Naive thymus-derived CD4-positive, alpha-beta T cell (primary cell): ENCODE data around the gene RAB31. TPM values are rescaled to one million over a fixed set of nuclear protein-coding genes. Genes with fewer than 3 reads are reported as not detected.

ENCODE experiments used
- ATAC-seq: fragments of 150-1000 bp; cut with Tn5 transposase; 2 replicates; pipeline ENCODE4 v1.10.0; 2021; ENCODE audit warnings: mild to moderate bottlenecking, moderate library complexity
- CTCF ChIA-PET: fragments of 350-600 bp; sonication (Branson Sonifier 250); formaldehyde crosslinking; loops from one replicate; lab custom pipeline; 2021; ENCODE audit warnings: antibody characterized with exemption; lab: Charles Lee
- POLR2A ChIA-PET: fragments of 350-600 bp; sonication (Branson Sonifier 250); formaldehyde crosslinking; loops from one replicate; lab custom pipeline; 2021; ENCODE audit warnings: antibody characterized with exemption, inconsistent platforms; lab: Charles Lee
- DNase-seq, 9 donors: peaks; one replicate each; pipeline versions ENCODE4 v3.0.0 to v3.0.0-alpha.2; 2020 to 2022; ENCODE audit warnings: mixed read lengths in 1 of 9
- H3K27ac ChIP-seq: one replicate; pipeline ENCODE4 v1.7.0; 2013; ENCODE audit warnings: mild to moderate bottlenecking, low read depth, low read length, moderate library complexity
- H3K27me3 ChIP-seq, 2 donors: one replicate each; pipeline ENCODE4 v1.7.0; 2013; ENCODE audit warnings: low read length in 2 of 2, mild to moderate bottlenecking in 2 of 2, moderate library complexity in 2 of 2; ENCODE audit not compliant: control insufficient read depth in 2 of 2, insufficient read depth in 2 of 2
- H3K36me3 ChIP-seq, 3 experiments: 1 replicate in 2 of 3; 2 replicates in 1 of 3; pipeline ENCODE4 v1.7.0; 2013; ENCODE audit warnings: low read length in 3 of 3, mild to moderate bottlenecking in 3 of 3, moderate library complexity in 1 of 3; ENCODE audit not compliant: insufficient read depth in 3 of 3, control insufficient read depth in 2 of 3
- H3K4me1 ChIP-seq, 2 donors: one replicate each; pipeline ENCODE4 v1.7.0; 2013; ENCODE audit warnings: low read length in 2 of 2, mild to moderate bottlenecking in 2 of 2, moderate library complexity in 1 of 2; ENCODE audit not compliant: control insufficient read depth in 2 of 2, insufficient read depth in 2 of 2
- H3K4me3 ChIP-seq: 2 replicates; pipeline ENCODE4 v1.7.0; 2013; ENCODE audit warnings: mild to moderate bottlenecking, low read length
- H3K9me3 ChIP-seq, 3 experiments: 1 replicate in 2 of 3; 2 replicates in 1 of 3; pipeline ENCODE4 v1.7.0; 2013; ENCODE audit warnings: low read length in 3 of 3; ENCODE audit not compliant: control insufficient read depth in 2 of 3
- H3K27ac Mint-ChIP-seq, 9 donors: one replicate each; pipeline ENCODE4 v1.8.0; 2020 to 2022; ENCODE audit warnings: mixed read lengths in 9 of 9, mild to moderate bottlenecking in 8 of 9, moderate library complexity in 5 of 9, inconsistent platforms in 2 of 9
- H3K27me3 Mint-ChIP-seq, 5 donors: one replicate each; pipeline ENCODE4 v1.8.0; 2021 to 2022; ENCODE audit warnings: mixed read lengths in 5 of 5, mild to moderate bottlenecking in 1 of 5
- H3K36me3 Mint-ChIP-seq, 5 donors: one replicate each; pipeline ENCODE4 v1.8.0; 2020 to 2022; ENCODE audit warnings: mixed read lengths in 5 of 5, mild to moderate bottlenecking in 3 of 5, inconsistent platforms in 1 of 5
- H3K4me1 Mint-ChIP-seq, 7 donors: one replicate each; pipeline ENCODE4 v1.8.0; 2020 to 2022; ENCODE audit warnings: mixed read lengths in 7 of 7, mild to moderate bottlenecking in 3 of 7, inconsistent platforms in 1 of 7
- H3K4me3 Mint-ChIP-seq, 10 donors: one replicate each; pipeline ENCODE4 v1.8.0; 2020 to 2022; ENCODE audit warnings: mild to moderate bottlenecking in 10 of 10, mixed read lengths in 10 of 10, moderate library complexity in 6 of 10, inconsistent platforms in 2 of 10
- H3K9me3 Mint-ChIP-seq, 11 donors: one replicate each; pipeline ENCODE4 v1.8.0; 2020 to 2022; ENCODE audit warnings: mixed read lengths in 11 of 11, mild to moderate bottlenecking in 4 of 11, inconsistent platforms in 1 of 11, moderate library complexity in 1 of 11
- intact Hi-C, 2 donors: fragments of 100-400 bp; cut with micrococcal nuclease; formaldehyde crosslinking; loops; one replicate each; pipeline ENCODE4 v1.15.1; 2023
- polyA plus RNA-seq, 2 donors: library from polyadenylated mRNA; unstranded; fragments of 300-500 nt; fragmentation: Illumina TruSeq; gene quantifications; one replicate each; pipeline ENCODE4 v1.2.3, GENCODE V29; 2021
- total RNA-seq, 6 experiments: library from RNA in 5 of 6; stranded (reverse) in 5 of 6; gene quantifications; 1 replicate in 5 of 6; 2 replicates in 1 of 6; pipeline ENCODE4 v1.2.3 and lab custom pipeline; 2021 to 2026

Gene RAB31
- total and polyA plus RNA-seq, 7 experiments from 2014 or later: 0.41 to 48.6 (median 2.3) TPM

- CTCF ChIA-PET: no interaction called here
- no peak overlapping the region for H3K4me3 Mint-ChIP-seq
- Histone ChIP-seq H3K4me3 (no peak overlapping the region), H3K4me1 (no peaks in the 10 kb centered on the region), H3K9me3 (no peaks in the 10 kb centered on the region), H3K27ac (no peak overlapping the region), H3K36me3 (no peaks in the 10 kb centered on the region), H3K27me3 (no peaks in the 10 kb centered on the region)
- POLR2A ChIA-PET: no interaction called here
- peaks cover 0 to 17% (median 4%) of the 10 kb centered on the region in 5 donors for H3K27me3 Mint-ChIP-seq
- H3K4me1 Mint-ChIP-seq: peaks cover 0 to 3% (median under 1%) of the 10 kb centered on the region in 7 donors
- ATAC-seq (no peak), DNase-seq (no peak)
- intact Hi-C loops: no loop called here
- peaks cover 0 to 3% (median 0%) of the 10 kb centered on the region in 11 donors for H3K9me3 Mint-ChIP-seq
- no peaks in the 10 kb centered on the region for H3K36me3 Mint-ChIP-seq
- no peak overlapping the region for H3K27ac Mint-ChIP-seq
Measured at GRCh38 chr18:9690418-9691188, 17.5 kb upstream of the RAB31 start.

DNA sequence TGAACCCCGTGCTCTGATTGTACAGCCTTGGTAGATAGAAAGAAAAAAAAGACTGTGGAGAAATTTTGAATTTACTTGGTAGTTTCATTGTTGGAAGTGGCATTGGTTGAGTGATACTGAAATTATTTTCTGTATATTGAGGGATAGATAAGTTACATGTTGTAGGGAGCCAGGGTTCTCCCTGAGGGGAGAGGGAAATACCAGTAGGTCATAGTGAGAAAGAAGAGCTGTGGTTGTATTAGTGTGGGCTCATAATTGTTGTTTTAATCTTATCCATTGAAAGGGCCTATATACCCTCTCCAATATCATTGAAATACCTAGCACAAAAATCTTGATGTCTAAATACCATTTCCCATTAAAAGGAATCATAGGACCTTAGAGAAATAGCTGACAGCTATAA lies 16.9 kb upstream of the RAB31 start:
- no peak overlapping the region for H3K27ac ChIP-seq
- no peaks in the 10 kb centered on the region for H3K4me1 ChIP-seq
- DNase-seq (no peak), ATAC-seq (no peak)
- no peaks in the 10 kb centered on the region for H3K27me3 ChIP-seq
- peaks cover 0 to 17% (median 4%) of the 10 kb centered on the region in 5 donors for H3K27me3 Mint-ChIP-seq
- H3K4me3 ChIP-seq: no peak overlapping the region
- no peak overlapping the region for H3K27ac Mint-ChIP-seq
- intact Hi-C loops: no loop called here
- ChIA-PET POLR2A (no interaction called here), CTCF (no interaction called here)
- no peaks in the 10 kb centered on the region for H3K9me3 ChIP-seq
- H3K36me3 ChIP-seq: no peaks in the 10 kb centered on the region
- no peaks in the 10 kb centered on the region for H3K36me3 Mint-ChIP-seq
- no peak overlapping the region for H3K4me3 Mint-ChIP-seq
- H3K4me1 Mint-ChIP-seq: peaks cover 0 to 3% (median 0%) of the 10 kb centered on the region in 7 donors
- H3K9me3 Mint-ChIP-seq: peaks cover 0 to 3% (median 0%) of the 10 kb centered on the region in 11 donors

DNA sequence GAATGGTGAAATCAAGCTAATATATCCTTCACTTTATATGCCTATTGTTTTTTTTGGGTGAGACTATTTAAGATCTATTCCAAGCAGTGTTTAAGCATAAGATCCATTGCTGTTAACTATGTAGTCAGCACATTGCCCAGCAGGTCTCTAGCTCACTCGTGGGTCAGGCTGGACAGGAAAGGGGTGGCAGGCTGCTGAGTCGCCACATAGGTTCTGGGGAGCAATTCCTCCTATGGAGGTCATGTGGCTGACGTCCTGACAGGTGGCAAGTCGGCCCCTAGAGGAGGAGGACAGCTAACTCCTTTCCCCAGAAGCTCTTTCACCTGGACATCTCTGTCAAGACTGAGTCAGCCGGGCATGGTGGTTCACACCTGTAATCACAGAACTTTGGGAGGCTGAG lies 13.9 kb upstream of the RAB31 start:
- Mint-ChIP-seq H3K9me3 (peaks cover 0 to 3% (median 0%) of the 10 kb centered on the region in 11 donors), H3K4me1 (peaks cover 0 to 3% (median 0%) of the 10 kb centered on the region in 7 donors), H3K27ac (no peak overlapping the region), H3K4me3 (no peak overlapping the region), H3K36me3 (no peaks in the 10 kb centered on the region), H3K27me3 (peaks cover 4 to 17% (median 5%) of the 10 kb centered on the region in 5 donors)
- Histone ChIP-seq H3K27me3 (no peaks in the 10 kb centered on the region), H3K36me3 (no peaks in the 10 kb centered on the region), H3K9me3 (no peaks in the 10 kb centered on the region), H3K27ac (no peak overlapping the region), H3K4me3 (no peak overlapping the region), H3K4me1 (no peaks in the 10 kb centered on the region)
- ATAC-seq (no peak), DNase-seq (no peak)
- intact Hi-C loops: no loop called here
- POLR2A ChIA-PET: no interaction called here
- CTCF ChIA-PET: no interaction called here

GRCh38 chr18:9694952-9695495 lies 13.1 kb upstream of the RAB31 start:
- no peaks in the 10 kb centered on the region for H3K36me3 Mint-ChIP-seq
- POLR2A ChIA-PET: no interaction called here
- ATAC-seq: no peak

GRCh38 chr18:9695605-9696004 lies 12.5 kb upstream of the RAB31 start:
- no peak overlapping the region for H3K4me3 Mint-ChIP-seq
- Histone ChIP-seq H3K27me3 (no peaks in the 10 kb centered on the region), H3K9me3 (no peaks in the 10 kb centered on the region), H3K4me1 (no peaks in the 10 kb centered on the region), H3K36me3 (no peaks in the 10 kb centered on the region), H3K27ac (no peak overlapping the region), H3K4me3 (no peak overlapping the region)
- peaks cover 0 to 2% (median 0%) of the 10 kb centered on the region in 11 donors for H3K9me3 Mint-ChIP-seq
- POLR2A ChIA-PET: no interaction called here
- ATAC-seq (no peak), DNase-seq (no peak)
- CTCF ChIA-PET: no interaction called here
- intact Hi-C loops: no loop called here
- peaks cover 4 to 17% (median 5%) of the 10 kb centered on the region in 5 donors for H3K27me3 Mint-ChIP-seq
- H3K27ac Mint-ChIP-seq: no peak overlapping the region
- H3K4me1 Mint-ChIP-seq: peaks cover 0 to 3% (median 0%) of the 10 kb centered on the region in 7 donors
- no peaks in the 10 kb centered on the region for H3K36me3 Mint-ChIP-seq

More at GRCh38 chr18:9694952-9695495, 13.1 kb upstream of the RAB31 start:
- H3K27me3 Mint-ChIP-seq: peaks cover 4 to 17% (median 5%) of the 10 kb centered on the region in 5 donors
- Histone ChIP-seq H3K36me3 (no peaks in the 10 kb centered on the region), H3K9me3 (no peaks in the 10 kb centered on the region), H3K27me3 (no peaks in the 10 kb centered on the region), H3K4me1 (no peaks in the 10 kb centered on the region), H3K27ac (no peak overlapping the region), H3K4me3 (no peak overlapping the region)
- peaks cover 0 to 2% (median 0%) of the 10 kb centered on the region in 11 donors for H3K9me3 Mint-ChIP-seq
- no peak overlapping the region for H3K4me3 Mint-ChIP-seq
- intact Hi-C loops: no loop called here
- peaks cover 0 to 3% (median 0%) of the 10 kb centered on the region in 7 donors for H3K4me1 Mint-ChIP-seq
- no peak for DNase-seq
- CTCF ChIA-PET: no interaction called here
- no peak overlapping the region for H3K27ac Mint-ChIP-seq

DNA sequence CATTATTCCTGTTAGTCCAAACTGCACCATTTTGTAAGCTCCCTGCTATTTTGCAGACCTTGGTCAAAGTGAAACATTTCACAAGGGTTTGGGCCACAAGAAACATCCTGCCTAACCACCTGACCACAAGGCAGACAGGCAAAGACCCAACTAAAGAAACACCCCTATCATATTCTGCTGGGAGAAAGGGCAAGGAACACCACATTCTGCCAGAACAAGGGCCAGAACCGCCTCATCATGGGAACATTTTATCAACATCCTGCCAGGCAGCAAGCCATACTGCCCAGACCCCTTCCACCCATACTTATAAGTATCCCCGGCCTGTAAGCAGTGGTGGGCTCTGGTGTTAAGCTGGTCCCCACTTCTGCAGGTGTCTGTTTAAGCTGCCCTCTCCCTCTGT lies 12.0 kb upstream of the RAB31 start:
- no peaks in the 10 kb centered on the region for H3K4me1 ChIP-seq
- H3K9me3 ChIP-seq: no peaks in the 10 kb centered on the region
- H3K27ac ChIP-seq: no peak overlapping the region
- ATAC-seq (no peak), DNase-seq (no peak)
- Mint-ChIP-seq H3K27ac (no peak overlapping the region), H3K4me3 (no peak overlapping the region), H3K4me1 (peaks cover 0 to 3% (median 0%) of the 10 kb centered on the region in 7 donors), H3K36me3 (no peaks in the 10 kb centered on the region), H3K9me3 (peaks cover 0 to 2% (median 0%) of the 10 kb centered on the region in 11 donors), H3K27me3 (peaks cover 4 to 13% (median 5%) of the 10 kb centered on the region in 5 donors)
- no peaks in the 10 kb centered on the region for H3K27me3 ChIP-seq
- no peaks in the 10 kb centered on the region for H3K36me3 ChIP-seq
- no peak overlapping the region for H3K4me3 ChIP-seq
- ChIA-PET POLR2A (interaction anchor here (0.6 kb wide), 1 partner anchor 303 kb away, joined by 3 read pairs; no protein-coding TSS in a partner anchor), CTCF (no interaction called here)
- intact Hi-C loops: no loop called here
